NCI-H748 treated with DMSO at 0.1 percent for 48 hours (cell line): ENCODE results near the gene AGTPBP1.

ENCODE experiments used
- DNase-seq: peaks from one replicate; lab custom pipeline; 2025; lab: John Stamatoyannopoulos, UW

AGTPBP1 gene

GRCh38 chr9:85717220-85717619 lies 24.5 kb downstream of the AGTPBP1 start:
- no peak for DNase-seq

DNA sequence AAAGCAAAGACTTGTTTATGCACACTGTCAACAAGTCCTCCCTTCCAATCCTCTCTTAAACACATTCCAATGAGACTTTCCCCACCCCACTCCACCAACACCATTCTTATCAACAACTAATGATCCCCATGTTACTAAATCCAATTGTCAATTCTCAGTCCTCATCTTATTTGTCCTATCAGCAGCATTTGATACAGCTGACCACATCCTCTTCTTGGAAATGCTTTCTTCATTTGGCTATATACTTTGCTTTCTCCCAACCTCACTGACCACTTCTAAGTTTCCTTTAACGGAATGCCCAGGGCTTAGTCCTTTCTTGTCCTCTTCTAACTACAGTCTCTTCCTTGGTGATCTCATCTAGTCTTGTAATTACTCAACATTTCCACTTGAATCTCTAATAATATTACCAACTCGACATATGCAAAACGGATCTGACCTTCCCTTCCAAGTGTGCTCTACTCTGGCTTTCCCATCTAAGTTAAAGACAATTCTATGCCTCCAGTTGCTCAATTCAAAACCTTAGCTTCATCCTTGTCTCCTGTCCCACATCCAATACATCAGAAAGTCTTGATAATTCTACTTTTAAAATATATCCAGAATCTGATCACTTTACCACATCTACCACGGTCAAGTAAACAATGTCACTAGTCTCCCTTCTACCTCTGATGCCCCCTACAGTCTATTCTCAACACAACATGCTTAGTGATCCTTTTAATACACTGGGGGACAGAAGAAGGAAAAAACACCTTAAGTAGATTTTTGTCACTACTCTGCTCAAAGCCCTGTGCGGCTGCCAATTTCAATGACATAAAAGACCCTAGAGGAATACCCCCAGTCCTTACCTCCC lies 25.5 kb downstream of the AGTPBP1 start:
- DNase-seq = no peak

GRCh38 chr9:85715587-85715986 lies 26.2 kb downstream of the AGTPBP1 start:
- DNase-seq = no peak

DNA sequence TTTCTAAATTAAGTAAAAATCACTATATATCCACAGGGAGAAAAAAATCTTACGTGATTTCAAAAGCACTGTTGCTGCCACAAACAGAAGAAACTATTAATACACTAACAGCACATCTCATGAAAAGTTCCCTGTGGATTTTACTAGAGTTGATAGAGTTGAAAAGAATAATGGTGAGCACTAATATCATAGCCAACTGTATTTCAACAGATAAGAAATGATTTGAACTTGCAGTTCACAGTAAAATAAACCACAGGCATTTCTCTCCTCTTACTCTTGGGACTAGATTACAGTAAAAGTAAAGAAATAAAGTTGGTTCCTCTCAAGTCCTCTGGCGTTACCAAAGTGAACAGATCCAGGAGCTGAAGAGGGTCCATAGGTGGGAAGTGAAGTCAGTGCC lies 27.9 kb downstream of the AGTPBP1 start:
- DNase-seq = no peak

DNA sequence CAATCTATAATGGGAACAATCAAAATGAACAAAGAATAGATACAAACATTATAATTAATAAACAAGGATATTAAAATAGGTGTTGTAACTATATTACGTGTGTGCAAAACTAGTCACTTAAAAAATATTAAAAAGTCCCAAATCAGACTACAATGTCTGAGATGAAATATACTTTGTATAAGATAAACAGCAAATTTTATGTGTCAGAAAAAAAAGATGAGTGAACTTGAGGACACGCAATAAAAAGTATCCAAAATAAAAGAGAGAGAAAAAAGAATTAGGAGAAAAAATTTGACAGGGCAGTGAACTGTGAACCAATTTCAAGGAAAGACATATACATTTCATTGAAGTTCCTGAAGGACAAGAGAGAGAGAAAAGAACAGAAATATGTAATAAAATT lies 37.0 kb downstream of the AGTPBP1 start:
- no peak for DNase-seq

- no peak for DNase-seq
Observed at GRCh38 chr9:85703398-85703797, 38.4 kb downstream of the AGTPBP1 start.

GRCh38 chr9:85702726-85703289 lies 38.9 kb downstream of the AGTPBP1 start:
- DNase-seq = no peak

GRCh38 chr9:85702191-85702590 lies 39.6 kb downstream of the AGTPBP1 start:
- no peak for DNase-seq

- DNase-seq = no peak
Observed at GRCh38 chr9:85700330-85700729, 41.4 kb downstream of the AGTPBP1 start.

DNA sequence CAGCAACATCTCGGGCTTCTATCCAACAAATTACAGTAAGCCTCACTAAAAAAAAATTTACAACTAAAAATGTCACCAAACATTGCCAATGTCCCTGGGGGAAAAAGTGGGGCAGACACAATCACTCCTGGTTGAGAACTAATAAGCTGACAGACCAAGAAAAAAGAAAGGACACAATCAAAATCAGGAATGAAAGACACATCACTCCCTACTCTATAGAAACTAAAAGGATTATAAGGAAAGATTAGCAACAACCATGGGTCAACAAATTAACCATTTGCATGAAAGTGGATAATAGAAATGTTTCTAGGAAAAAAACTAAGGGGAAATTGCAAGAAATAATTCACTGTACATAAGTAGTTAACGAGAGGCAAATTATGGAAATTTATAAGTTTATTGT lies 53.4 kb downstream of the AGTPBP1 start:
- no peak for DNase-seq

DNA sequence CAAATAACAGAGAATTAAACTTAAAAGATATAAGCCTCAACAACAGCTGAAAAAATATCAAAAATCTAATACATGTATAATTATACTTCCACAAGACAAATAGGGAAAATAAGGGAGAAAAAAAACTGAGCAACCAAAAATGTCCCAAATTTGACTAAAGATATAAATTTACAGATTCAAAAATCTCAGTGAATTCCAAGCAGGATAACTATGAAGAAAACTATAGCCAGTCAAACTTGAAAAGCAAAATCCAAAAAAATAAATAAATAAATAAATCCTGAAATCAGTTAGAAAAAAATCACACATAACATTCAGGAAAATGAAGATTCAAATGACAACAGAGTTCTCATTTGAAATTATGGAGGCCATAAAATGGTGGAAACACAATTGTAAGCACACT lies 56.7 kb downstream of the AGTPBP1 start:
- no peak for DNase-seq

DNA sequence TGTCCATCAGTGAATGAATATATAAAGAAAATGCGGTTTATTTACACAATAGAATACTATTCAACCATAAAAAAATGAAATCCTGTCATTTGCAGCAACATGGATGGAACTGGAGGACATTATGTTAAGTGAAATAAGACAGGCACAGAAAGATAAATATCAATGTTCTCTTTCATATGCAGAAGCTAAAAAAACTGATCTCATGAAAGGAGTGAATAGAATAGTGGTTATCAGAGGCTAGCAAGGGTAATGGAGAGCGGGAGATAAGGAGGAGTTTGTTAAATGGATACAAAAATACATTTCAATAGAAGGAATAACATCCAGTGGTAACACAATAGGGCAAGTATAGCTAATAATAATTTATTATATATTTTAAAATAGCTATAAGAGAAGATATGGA lies 65.0 kb downstream of the AGTPBP1 start:
- DNase-seq = no peak

GRCh38 chr9:85667374-85667773 lies 74.4 kb downstream of the AGTPBP1 start:
- DNase-seq = no peak

DNA sequence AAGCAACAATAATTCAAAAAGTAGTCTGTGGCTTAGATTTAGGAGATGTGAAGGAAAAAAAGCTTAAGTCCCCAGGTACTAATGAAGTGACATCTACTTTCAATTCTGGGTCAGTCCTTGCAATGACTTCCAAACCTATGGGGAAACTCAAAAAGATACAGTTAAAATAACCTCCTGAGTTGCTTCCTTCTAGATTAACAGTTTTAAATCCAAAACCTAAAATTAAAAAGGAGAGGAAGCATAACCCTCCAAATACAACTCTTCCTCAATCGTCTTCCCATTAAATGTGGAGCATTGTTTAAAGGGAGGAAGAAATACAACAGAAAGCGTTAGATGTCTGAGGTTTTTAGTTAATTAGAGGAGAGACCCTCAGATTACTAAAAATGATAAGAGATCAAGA lies 75.7 kb downstream of the AGTPBP1 start:
- DNase-seq = no peak

DNA sequence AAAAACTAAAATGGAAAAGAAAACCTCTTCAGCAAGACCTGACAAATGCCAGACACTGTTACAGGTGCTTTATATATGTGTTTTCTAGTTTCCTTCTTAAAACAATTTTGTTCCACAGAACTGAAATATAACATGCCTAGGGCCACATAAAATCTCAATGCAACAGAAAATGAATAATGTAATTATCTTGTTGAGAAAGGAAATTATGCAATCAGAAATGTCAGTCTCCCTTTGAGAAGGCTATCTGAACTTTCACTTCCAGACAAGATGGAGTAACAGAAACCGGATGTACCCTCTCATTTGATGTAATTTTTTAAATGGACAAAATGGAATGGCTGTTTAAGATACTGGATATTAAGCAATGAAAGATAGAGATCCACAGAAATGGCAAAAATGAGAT lies 79.2 kb downstream of the AGTPBP1 start:
- no peak for DNase-seq

GRCh38 chr9:85658716-85659115 lies 83.0 kb downstream of the AGTPBP1 start:
- DNase-seq = no peak

GRCh38 chr9:85653153-85653552 lies 88.6 kb downstream of the AGTPBP1 start:
- DNase-seq = no peak

GRCh38 chr9:85647571-85647970 lies 94.2 kb downstream of the AGTPBP1 start:
- no peak for DNase-seq

GRCh38 chr9:85645909-85646627 lies 95.7 kb downstream of the AGTPBP1 start:
- DNase-seq = no peak

DNA sequence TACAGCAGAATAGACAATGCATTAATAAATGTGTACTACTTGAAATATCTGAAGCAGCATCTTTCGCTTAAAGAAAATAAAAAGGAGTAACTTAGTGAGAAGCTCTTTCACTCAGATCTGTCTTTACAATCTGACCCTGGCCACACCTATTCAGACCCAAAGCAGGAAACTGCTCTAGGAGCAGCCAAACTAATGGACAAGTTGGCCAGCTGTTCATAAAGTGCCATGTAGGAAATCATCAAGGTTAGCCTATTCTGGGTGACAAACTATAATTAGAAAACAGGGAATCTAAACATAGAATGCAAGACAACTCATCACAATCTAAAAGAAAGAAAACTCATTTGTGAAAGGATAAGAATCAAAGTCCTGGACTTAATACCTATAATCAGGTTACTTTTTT lies 101.3 kb downstream of the AGTPBP1 start:
- peak; percentile 42 for DNase-seq

GRCh38 chr9:85639675-85640186 lies 102.0 kb downstream of the AGTPBP1 start:
- peak; percentile 86 for DNase-seq

DNA sequence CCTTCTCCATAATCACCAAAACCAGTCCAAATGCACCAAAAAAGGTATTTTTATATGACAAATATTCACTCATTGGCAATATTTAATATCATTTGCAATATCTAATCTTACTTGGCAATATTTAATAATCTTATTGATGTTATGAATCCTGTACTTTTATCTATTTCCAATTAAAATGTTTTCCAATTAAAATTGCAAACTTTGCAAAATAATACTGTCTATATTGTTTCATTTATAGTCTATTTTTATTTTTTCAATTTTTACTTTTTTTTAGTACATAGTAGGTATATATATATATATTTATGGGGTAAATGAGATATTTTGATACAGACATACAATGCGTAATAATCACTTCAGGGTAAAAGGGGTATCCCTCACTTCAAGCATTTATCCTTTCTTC lies 109.9 kb downstream of the AGTPBP1 start:
- no peak for DNase-seq

DNA sequence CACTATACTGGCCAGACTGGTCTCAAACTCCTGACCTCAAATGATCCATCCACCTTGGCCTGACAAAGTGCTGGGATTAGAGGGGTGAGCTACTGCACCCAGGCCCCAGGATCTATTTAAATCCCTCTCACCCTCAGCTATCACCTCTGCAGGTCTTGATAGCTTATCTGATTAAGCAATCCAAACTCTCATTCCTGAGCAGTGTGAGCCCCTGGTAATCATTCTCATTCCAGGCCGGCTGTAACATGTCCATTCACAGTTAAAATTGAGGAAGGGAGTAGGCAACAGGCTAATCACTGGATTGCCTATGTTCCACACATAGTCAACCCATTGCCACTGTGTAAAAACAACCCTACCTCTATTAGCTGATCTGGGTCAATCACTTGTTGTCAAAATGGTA lies 111.1 kb downstream of the AGTPBP1 start:
- DNase-seq = no peak
